Vagina (tissue), 2 donors: ENCODE data around the gene UBXN2A.

ENCODE experiments used
- CTCF ChIP-seq, 3 experiments: fragments of 450-650 bp in 2 of 3; fragments of 200-600 bp in 1 of 3; sonication (generic) in 1 of 3; IDR thresholded peaks; one replicate each; pipeline ENCODE4 v1.5.1; 2017 to 2019; ENCODE audit warnings: antibody characterized with exemption in 3 of 3, mild to moderate bottlenecking in 2 of 3, moderate library complexity in 2 of 3
- POLR2A ChIP-seq, 2 donors: fragments of 450-650 bp; IDR thresholded peaks; one replicate each; pipeline ENCODE4 v1.6.1; 2017; ENCODE audit warnings: antibody characterized with exemption in 2 of 2, mild to moderate bottlenecking in 2 of 2, moderate library complexity in 2 of 2
- POLR2AphosphoS5 ChIP-seq, 2 donors: sonication (generic); formaldehyde crosslinking; IDR thresholded peaks; one replicate each; pipeline ENCODE4 v1.9.0; 2017; ENCODE audit warnings: antibody characterized with exemption in 2 of 2, mild to moderate bottlenecking in 2 of 2, low read depth in 1 of 2; ENCODE audit not compliant: insufficient read depth in 1 of 2

- TF ChIP-seq CTCF (IDR thresholded peaks at IDR 0.05), result no peak
- no peak for TF ChIP-seq POLR2AphosphoS5 (IDR thresholded peaks at IDR 0.05; ENCODE audit: insufficient read depth in 1 of 2, low read depth in 1 of 2)
- no peak for TF ChIP-seq POLR2A (IDR thresholded peaks at IDR 0.05)
Observed at GRCh38 chr2:24011250-24012104, 71.2 kb downstream of the UBXN2A start.
